CD4-positive, alpha-beta T cell (primary cell): ENCODE measurements around the gene HOXB3. TPM values are rescaled to one million over a fixed set of nuclear protein-coding genes. Genes with fewer than 3 reads are reported as not detected.

Experiments used
- ATAC-seq: fragments of 200-7000 bp; cut with Tn5 transposase; one replicate; pipeline ENCODE4 v1.10.0; 2022; ENCODE audit warnings: mild to moderate bottlenecking; ENCODE audit not compliant: poor library complexity
- CTCF ChIA-PET: fragments of 350-600 bp; sonication (Branson Sonifier 250); formaldehyde crosslinking; loops from one replicate; lab custom pipeline; 2021; ENCODE audit warnings: antibody characterized with exemption, inconsistent platforms; lab: Charles Lee
- POLR2A ChIA-PET: fragments of 350-600 bp; sonication (Branson Sonifier 250); formaldehyde crosslinking; loops from one replicate; lab custom pipeline; 2021; ENCODE audit warnings: antibody characterized with exemption, inconsistent platforms; lab: Charles Lee
- DNase-seq, 14 experiments: peaks; one replicate each; pipeline ENCODE4 v3.0.0-alpha.2; 2013 to 2020; ENCODE audit warnings: mixed read lengths in 2 of 14
- H3K27ac ChIP-seq, 2 donors: one replicate each; pipeline versions ENCODE4 v1.5.1 to v1.7.0; 2013; ENCODE audit warnings: low read length in 2 of 2, low read depth in 1 of 2, mild to moderate bottlenecking in 1 of 2
- H3K27me3 ChIP-seq, 2 experiments: 1 replicate in 1 of 2; 2 replicates in 1 of 2; pipeline versions ENCODE4 v1.6.1 to v1.7.0; 2013; ENCODE audit warnings: low read length in 2 of 2, control low read depth in 1 of 2, mild to moderate bottlenecking in 1 of 2, moderate library complexity in 1 of 2; ENCODE audit not compliant: insufficient read depth in 2 of 2, control insufficient read depth in 1 of 2
- H3K36me3 ChIP-seq: one replicate; pipeline ENCODE4 v1.6.1; 2013; ENCODE audit warnings: low read length, control low read depth; ENCODE audit not compliant: insufficient read depth
- H3K4me1 ChIP-seq: one replicate; pipeline ENCODE4 v1.6.1; 2013; ENCODE audit warnings: low read length, control low read depth; ENCODE audit not compliant: insufficient read depth
- H3K4me3 ChIP-seq: one replicate; pipeline ENCODE4 v1.5.1; 2013; ENCODE audit warnings: mild to moderate bottlenecking, low read length, moderate library complexity
- H3K9me3 ChIP-seq, 2 experiments: 1 replicate in 1 of 2; 2 replicates in 1 of 2; pipeline versions ENCODE4 v1.6.1 to v1.7.0; 2013; ENCODE audit warnings: low read length in 2 of 2, mild to moderate bottlenecking in 2 of 2, control low read depth in 1 of 2, moderate library complexity in 1 of 2; ENCODE audit not compliant: control insufficient read depth in 1 of 2, insufficient read depth in 1 of 2
- H3K27ac Mint-ChIP-seq: one replicate; pipeline ENCODE4 v1.8.0; 2020; ENCODE audit warnings: mixed read lengths
- H3K27me3 Mint-ChIP-seq: one replicate; pipeline ENCODE4 v1.8.0; 2021; ENCODE audit warnings: mixed read lengths
- H3K36me3 Mint-ChIP-seq: one replicate; pipeline ENCODE4 v1.8.0; 2021; ENCODE audit warnings: low read depth, mixed read lengths
- H3K4me1 Mint-ChIP-seq: one replicate; pipeline ENCODE4 v1.8.0; 2021; ENCODE audit warnings: low read depth, mixed read lengths
- H3K4me3 Mint-ChIP-seq: one replicate; pipeline ENCODE4 v1.8.0; 2020; ENCODE audit warnings: mild to moderate bottlenecking, mixed read lengths
- H3K9me3 Mint-ChIP-seq: one replicate; pipeline ENCODE4 v1.8.0; 2020; ENCODE audit warnings: mixed read lengths
- intact Hi-C, 2 experiments: fragments of 100-400 bp; cut with DNase I in 1 of 2; cut with micrococcal nuclease in 1 of 2; formaldehyde crosslinking; loops; one replicate each; pipeline versions ENCODE4 v1.15.1 to v1.9.0; 2023 to 2025; cut with DNase I, micrococcal nuclease
- total RNA-seq, 174 experiments: library from RNA in 2 of 174; stranded (reverse) in 2 of 174; gene quantifications; one replicate each; pipeline ENCODE4 v1.2.3 and lab custom pipeline; 2021 to 2026
- TF ChIP-seq, protein P1 (sequence below): fragments of 200-600 bp; IDR thresholded peaks from one replicate; pipeline ENCODE4 v1.8.0; 2022; ENCODE audit warnings: antibody characterized with exemption, mild to moderate bottlenecking

HOXB3 gene
- total RNA-seq, 2 experiments from 2014 or later = 0.25 to 0.36 TPM

DNA sequence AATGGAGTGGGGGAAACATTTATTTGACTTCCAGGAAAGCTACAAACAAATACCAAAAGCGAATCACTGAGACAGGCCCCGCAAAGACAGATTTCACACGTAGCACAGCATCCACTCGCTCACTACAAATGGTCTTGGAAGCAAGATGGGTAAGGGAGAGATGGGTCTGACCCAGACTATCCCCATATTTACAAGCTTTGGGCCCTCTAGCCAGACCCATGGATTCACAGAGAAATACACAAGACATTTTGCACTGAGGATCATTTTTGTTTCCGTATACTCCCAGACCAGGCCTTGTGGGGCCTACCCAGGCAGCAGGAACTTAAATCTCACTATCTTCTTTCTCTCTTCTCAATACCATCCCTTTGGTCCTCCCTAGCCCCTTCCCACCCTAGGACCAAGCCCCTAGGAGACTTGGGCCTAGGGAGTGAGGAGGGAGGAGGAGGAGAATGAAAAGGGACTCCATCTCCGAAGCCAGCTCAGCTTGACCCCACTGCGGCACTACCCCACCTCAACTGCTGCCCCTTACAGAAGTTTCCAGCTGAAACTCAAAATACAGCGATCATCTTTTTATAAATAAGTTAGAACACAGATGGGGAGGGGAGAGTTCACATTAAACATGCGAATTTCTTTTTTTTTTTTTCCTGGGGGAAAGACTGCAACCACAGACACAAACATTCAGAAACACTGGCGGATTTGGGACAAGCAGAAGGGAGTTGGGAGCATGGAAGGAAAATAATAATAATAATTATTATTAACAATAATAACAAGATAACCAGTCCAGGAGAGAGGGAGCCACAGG, 1.4 kb upstream of the HOXB3 start:
- ChIA-PET POLR2A (no interaction called here), CTCF (interaction anchor here (0.6 to 3.3 kb wide), 4 partner anchors 27 to 257 kb away, joined by 3 to 23 read pairs (median 6); no protein-coding TSS in a partner anchor)
- TF ChIP-seq, protein P1, sequence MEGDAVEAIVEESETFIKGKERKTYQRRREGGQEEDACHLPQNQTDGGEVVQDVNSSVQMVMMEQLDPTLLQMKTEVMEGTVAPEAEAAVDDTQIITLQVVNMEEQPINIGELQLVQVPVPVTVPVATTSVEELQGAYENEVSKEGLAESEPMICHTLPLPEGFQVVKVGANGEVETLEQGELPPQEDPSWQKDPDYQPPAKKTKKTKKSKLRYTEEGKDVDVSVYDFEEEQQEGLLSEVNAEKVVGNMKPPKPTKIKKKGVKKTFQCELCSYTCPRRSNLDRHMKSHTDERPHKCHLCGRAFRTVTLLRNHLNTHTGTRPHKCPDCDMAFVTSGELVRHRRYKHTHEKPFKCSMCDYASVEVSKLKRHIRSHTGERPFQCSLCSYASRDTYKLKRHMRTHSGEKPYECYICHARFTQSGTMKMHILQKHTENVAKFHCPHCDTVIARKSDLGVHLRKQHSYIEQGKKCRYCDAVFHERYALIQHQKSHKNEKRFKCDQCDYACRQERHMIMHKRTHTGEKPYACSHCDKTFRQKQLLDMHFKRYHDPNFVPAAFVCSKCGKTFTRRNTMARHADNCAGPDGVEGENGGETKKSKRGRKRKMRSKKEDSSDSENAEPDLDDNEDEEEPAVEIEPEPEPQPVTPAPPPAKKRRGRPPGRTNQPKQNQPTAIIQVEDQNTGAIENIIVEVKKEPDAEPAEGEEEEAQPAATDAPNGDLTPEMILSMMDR = no peak
- Mint-ChIP-seq H3K27ac (no peak overlapping the region), H3K27me3 (peaks cover 98% of the 10 kb centered on the region), H3K4me3 (peak overlapping the region; percentile 49), H3K36me3 (no peaks in the 10 kb centered on the region), H3K4me1 (peaks cover 22% of the 10 kb centered on the region), H3K9me3 (no peaks in the 10 kb centered on the region)
- Histone ChIP-seq H3K4me3 (no peak overlapping the region), H3K4me1 (peaks cover 37% of the 10 kb centered on the region), H3K36me3 (no peaks in the 10 kb centered on the region), H3K27ac (no peak overlapping the region), H3K27me3 (peaks cover 83 to 95% of the 10 kb centered on the region in 2 experiments), H3K9me3 (peaks cover 0 to 13% of the 10 kb centered on the region in 2 experiments)
- DNase-seq (no peak), ATAC-seq (no peak)
- intact Hi-C loops = loop anchor here (2.0 to 5.0 kb wide), 5 partner anchors 99 to 509 kb away; no protein-coding TSS in a partner anchor

DNA sequence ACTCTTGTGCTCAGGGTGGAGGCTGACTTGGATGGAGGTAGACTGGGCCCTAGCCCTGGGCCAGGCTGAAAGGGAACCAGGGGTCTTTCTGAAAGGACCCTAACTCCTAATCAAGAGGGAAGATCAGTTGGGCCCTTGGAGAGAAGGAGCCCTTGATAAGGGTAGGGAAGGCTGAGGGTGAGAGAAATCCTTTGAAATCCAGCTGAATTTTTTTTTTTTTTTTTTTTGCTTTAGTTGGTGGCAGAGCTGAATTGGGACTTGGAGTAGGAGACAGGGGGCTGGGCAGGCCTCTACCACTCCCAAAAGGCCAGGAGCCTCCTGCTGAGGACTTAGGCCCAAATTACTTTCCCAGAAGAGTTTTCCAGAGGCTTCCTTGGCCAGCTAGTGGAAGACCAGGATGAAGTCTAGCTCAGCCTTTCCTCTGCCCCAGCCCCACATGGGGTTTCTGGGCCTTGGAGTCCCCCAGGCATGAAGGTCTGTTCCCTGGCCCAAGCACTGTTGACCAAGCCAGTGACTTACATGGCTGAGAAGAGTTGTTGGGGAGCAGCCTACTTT, 643 bp upstream of the HOXB3 start:
- ChIA-PET POLR2A (interaction anchor here (1.3 kb wide), 1 partner anchor 328 kb away, joined by 5 read pairs; no protein-coding TSS in a partner anchor), CTCF (interaction anchor here (1.2 kb wide), 1 partner anchor 28 kb away, joined by 3 read pairs; no protein-coding TSS in a partner anchor)
- Mint-ChIP-seq H3K4me3 (peak overlapping the region; percentile 49), H3K27me3 (peaks cover 98% of the 10 kb centered on the region), H3K4me1 (peaks cover 26% of the 10 kb centered on the region), H3K36me3 (no peaks in the 10 kb centered on the region), H3K9me3 (no peaks in the 10 kb centered on the region), H3K27ac (no peak overlapping the region)
- no peak for ATAC-seq
- TF ChIP-seq, protein P1 = no peak
- peaks cover 82 to 95% of the 10 kb centered on the region in 2 experiments for H3K27me3 ChIP-seq
- peaks cover 0 to 7% of the 10 kb centered on the region in 2 experiments for H3K9me3 ChIP-seq
- H3K4me1 ChIP-seq = peaks cover 37% of the 10 kb centered on the region
- H3K36me3 ChIP-seq = no peaks in the 10 kb centered on the region
- H3K27ac ChIP-seq = no peak overlapping the region
- H3K4me3 ChIP-seq = no peak overlapping the region
- intact Hi-C loops = loop anchor here (5.0 kb wide), 3 partner anchors 98 to 508 kb away; no protein-coding TSS in a partner anchor
- no peak for DNase-seq

DNA sequence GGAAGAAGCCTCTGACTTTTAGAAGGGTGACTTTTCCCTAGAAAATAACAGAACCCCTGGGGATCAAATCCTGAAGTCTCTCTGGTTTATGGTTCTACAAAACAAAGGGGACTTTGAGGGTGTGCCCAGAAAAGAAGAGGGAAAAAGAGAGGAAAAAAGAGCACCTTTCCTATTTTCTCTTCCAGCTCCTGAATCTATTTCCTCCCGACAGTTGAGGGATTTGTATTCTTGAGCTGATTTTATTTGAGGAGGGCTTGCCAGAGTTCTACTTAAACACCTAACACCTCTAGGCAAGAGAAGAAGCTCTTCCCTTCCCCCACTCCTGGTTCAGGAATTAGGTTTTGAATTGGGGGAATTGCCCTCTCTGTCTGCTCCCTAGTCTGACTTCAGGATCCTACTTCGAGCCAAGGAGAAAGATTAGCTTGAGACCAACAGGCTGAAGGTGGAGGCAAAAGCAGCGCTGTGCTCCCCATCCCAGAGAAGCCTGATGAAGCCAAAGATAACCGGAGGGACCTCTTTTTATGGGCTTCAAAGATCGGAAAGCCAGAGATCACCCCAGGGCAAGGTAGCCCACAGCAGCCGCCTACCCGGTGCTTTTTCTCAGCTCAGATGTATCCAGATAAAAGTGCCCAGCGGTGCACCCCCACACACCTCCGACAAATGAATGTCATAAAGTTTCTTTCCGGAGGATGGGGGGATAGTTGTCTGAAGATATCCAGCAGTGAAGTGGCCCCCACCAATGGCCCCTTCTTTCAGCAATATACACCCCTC, 796 bp downstream of the HOXB3 start:
- no peak overlapping the region for H3K4me3 ChIP-seq
- Mint-ChIP-seq H3K4me1 (peaks cover 36% of the 10 kb centered on the region), H3K36me3 (no peaks in the 10 kb centered on the region), H3K4me3 (no peak overlapping the region), H3K27ac (no peak overlapping the region), H3K27me3 (peaks cover 100% of the 10 kb centered on the region), H3K9me3 (no peaks in the 10 kb centered on the region)
- no peak overlapping the region for H3K27ac ChIP-seq
- H3K27me3 ChIP-seq = peaks cover 75 to 89% of the 10 kb centered on the region in 2 experiments
- H3K36me3 ChIP-seq = no peaks in the 10 kb centered on the region
- peaks cover 45% of the 10 kb centered on the region for H3K4me1 ChIP-seq
- ChIA-PET CTCF (interaction anchor here (1.0 to 2.4 kb wide), 8 partner anchors 23 to 255 kb away, joined by 3 to 11 read pairs (median 4); no protein-coding TSS in a partner anchor), POLR2A (interaction anchor here (0.8 to 1.3 kb wide), 3 partner anchors 136 to 327 kb away, joined by 3 to 5 read pairs (median 4); no protein-coding TSS in a partner anchor)
- DNase-seq (no peak), ATAC-seq (no peak)
- peaks cover 0 to under 1% of the 10 kb centered on the region in 2 experiments for H3K9me3 ChIP-seq
- TF ChIP-seq, protein P1 = no peak
- intact Hi-C loops = no loop called here
